ENCODE results near the gene SMCO4.

SMCO4 gene

DNA sequence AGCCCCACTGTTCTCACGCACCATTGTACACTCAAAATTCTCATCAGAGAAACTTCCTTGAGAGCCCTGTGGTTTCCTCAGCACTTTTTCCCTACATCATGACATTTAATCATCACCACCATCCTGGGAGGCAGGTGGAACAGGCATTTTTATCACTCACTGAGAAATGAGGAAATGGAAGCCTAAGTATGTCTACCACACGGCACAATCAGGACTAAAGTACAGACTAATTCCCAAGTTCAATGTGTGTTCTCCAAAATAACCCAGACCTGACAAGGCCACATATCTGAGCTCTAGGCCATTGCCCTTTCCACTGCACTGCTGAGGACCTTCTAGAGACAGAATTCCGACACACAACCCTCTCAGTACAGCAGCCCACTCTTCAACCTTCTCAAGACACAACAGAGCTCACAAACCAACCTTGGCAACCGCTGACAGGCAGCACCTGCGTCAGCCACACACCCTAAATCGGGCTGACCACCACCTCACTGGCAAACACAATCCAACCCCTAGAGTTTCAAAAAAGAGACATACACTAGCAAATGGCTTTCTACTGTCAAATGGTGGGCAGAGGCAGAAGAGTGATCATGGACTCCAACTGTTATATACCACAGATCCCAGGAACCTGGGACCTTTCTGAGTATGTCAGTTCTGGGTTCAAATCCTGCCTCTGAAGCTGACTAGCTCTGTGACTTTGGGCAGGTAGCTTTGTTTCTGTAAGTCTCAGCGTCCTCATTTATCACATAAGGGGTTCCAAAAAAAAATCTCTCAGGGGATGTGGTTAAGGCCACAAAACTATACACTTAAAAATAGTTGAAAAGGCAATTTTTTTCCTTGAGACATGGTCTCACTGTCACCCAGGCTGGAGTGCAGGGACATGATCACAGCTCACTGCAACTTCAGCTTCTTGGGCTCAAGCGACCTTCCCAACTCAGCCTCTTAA, 16.3 kb downstream of the SMCO4 start:
- no peak for DNase-seq

- DNase-seq: no peak
Observed at GRCh38 chr11:93526346-93526633, 16.9 kb downstream of the SMCO4 start.

DNA sequence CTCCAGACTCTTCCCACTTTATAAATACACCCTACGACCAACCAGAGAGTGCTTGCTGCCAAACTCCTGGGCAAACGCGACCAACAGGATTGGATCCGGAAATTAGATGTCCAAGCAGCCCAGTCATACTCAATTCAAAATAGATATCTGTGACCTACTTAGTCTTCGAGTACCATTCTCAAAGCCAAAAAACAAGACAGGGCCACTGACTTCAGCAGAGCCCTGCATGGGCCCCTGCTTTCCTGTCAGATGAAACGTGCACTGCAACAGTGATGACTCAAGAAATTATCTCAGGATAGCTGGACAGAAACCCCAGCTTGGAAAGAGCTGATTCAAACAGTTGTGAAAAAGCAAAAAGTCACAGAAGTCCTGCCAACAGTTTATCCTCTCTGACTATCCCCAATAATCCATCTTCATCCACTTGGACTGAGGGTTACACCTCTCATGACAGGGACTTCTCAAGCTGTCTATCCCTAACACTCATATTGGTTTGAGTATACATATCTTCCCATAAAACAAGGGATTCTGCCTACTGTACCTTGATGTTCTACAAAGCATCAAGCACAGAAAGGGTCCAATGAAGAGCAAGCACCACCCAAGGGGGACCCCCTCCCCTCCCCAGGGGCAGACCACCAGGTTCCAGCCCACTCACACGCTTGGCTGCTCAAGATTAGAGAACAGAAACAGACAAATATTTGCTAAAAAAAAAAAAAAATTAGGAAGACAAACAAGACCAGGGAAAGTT, 17.4 kb downstream of the SMCO4 start:
- DNase-seq: no peak

DNA sequence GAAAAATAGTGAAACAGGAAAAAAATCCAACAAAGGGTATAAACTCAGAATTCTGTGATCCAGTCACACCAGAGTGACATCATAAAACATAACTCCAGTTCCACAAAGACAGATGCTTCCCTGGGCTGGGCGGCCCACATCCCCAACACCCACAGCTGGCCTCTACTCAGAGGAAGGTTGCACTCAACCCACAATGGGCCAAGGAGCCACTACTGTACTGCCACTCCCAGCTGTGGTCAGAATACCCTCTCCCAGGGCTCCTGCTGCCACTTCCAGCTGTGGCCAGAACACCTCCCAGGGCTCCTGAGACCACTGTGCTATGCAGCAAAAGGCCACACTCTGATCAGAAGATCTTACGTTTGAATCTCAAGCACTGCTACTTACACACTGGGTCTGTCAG, 18.3 kb downstream of the SMCO4 start:
- DNase-seq: no peak

DNA sequence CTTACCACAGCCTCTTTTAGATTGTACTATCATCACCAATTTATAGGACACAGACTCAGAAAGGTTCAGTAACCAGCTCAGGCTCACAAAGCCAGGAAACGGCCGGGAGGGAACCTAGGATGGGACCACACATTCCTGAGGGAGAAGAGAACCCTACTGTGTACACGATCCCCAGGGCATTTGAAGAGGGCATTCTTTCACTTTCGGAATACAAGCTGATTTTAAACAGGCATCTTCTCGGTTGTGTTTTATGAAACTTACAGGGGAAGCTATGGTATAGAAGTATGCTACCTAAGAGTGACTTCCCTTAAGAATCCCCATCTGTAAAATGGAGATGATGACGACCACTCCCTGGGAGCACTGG, 19.0 kb downstream of the SMCO4 start:
- DNase-seq: no peak

- DNase-seq: peak; percentile 29
Observed at GRCh38 chr11:93520726-93521509, 22.3 kb downstream of the SMCO4 start.

DNA sequence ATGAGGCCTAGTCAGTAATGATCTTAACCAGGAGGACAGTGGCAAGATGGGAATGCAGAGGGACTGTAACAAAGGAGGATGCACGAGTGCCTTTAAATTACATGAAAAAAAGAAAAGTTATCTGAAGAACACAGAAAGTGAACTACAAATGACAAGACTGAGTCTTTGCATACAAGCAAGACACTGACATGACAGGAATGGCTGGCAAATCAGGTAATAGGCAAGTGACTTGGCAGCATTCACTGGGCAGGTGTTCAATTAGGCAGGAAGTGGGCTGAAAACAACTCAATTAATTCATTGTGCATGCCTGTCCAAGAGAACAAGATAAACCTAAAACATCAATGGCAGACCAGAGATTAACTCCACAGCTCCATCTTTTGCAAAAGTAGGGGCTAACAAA, 24.0 kb downstream of the SMCO4 start:
- DNase-seq: no peak

DNA sequence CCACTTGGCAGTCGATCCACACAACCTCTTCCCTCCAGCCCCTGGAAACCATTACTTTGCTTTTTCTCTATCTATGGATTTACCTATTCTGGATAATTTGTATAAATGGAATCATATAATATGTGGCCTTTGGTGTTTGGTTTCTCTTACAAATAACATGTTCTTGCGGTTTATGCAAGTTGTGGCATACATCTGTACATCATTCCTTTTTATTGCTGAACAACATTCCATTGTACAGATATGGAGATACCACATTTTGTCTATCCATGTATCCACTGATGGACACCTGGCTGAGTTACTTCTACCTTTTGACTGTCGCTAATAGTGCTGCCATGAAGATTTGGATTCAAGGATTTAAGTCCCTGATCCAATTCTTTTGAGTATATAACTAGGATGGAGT, 25.1 kb downstream of the SMCO4 start:
- DNase-seq: no peak

GRCh38 chr11:93517611-93518010, 25.6 kb downstream of the SMCO4 start:
- DNase-seq: no peak

GRCh38 chr11:93517041-93517440, 26.1 kb downstream of the SMCO4 start:
- no peak for DNase-seq

GRCh38 chr11:93515441-93516025, 27.7 kb downstream of the SMCO4 start:
- DNase-seq: no peak

- DNase-seq: no peak
Observed at GRCh38 chr11:93514712-93515111, 28.5 kb downstream of the SMCO4 start.

GRCh38 chr11:93513772-93514171, 29.4 kb downstream of the SMCO4 start:
- no peak for DNase-seq

DNA sequence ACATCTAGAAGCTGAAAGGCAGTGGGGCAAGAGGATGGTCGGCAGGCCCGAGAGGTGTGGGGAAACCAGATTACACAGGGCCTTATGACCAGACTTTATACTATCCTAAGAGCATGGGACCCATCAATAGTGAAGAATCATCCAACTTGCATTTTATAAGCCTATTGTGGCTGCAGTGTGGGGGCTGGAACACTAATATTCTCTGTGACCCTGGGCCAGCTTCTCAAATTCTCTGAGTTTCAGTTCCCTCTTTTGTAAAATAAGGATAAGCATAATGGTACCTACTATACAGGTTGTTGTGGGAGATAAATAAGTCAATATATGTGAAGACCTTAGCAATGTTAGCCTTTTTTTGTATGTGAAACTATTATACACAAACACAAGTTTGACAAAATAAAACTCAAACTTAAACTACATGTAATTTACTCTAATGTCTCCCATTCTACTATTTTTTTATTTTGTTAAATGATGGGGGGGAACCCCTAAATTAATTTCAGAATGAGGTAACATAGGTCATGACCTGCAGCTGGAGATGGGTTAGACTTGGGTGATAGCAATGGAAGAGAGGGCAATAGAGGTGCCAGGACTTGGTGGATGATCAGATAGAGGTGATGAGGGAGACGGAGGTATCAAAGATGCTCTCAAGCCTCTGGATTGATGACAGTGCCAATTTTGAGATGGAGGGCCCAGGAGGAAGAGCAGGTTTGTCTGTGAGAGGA, 30.1 kb downstream of the SMCO4 start:
- DNase-seq: no peak

- DNase-seq: no peak
Observed at GRCh38 chr11:93512073-93512475, 31.1 kb downstream of the SMCO4 start.

DNA sequence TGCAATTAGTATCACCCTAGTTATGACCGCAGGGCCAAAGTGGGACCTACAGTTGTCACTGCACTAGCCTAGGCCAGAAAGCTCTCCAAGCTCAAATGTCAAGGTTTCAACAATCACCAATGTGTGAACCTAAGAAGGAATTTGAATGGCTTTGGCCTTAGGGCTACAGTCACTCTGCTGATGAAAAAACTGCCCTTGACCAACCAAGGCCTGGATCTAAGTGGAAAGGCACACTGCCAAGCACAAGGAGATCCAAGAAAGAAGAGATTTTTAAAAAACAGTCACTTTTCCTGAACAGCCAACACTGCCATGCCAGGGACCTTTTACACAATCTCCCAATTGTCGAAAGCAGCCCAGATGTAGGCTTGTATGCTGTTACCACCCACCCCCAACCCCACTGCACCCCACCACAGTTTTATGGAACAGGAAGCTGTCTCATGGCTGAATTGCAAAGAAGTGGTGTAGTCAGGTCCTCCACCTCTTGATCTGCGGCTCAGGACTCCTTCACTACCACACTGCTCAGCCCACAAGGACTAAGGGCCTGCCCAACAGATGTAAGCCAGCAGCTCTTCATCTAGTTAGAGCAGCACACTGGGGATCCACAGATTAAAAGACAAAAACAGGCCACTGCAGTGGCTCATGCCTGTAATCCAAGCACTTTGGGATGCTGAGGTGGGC, 32.9 kb downstream of the SMCO4 start:
- DNase-seq: no peak

GRCh38 chr11:93507517-93507916, 35.7 kb downstream of the SMCO4 start:
- no peak for DNase-seq

- no peak for DNase-seq
Observed at GRCh38 chr11:93505703-93506102, 37.5 kb downstream of the SMCO4 start.

DNA sequence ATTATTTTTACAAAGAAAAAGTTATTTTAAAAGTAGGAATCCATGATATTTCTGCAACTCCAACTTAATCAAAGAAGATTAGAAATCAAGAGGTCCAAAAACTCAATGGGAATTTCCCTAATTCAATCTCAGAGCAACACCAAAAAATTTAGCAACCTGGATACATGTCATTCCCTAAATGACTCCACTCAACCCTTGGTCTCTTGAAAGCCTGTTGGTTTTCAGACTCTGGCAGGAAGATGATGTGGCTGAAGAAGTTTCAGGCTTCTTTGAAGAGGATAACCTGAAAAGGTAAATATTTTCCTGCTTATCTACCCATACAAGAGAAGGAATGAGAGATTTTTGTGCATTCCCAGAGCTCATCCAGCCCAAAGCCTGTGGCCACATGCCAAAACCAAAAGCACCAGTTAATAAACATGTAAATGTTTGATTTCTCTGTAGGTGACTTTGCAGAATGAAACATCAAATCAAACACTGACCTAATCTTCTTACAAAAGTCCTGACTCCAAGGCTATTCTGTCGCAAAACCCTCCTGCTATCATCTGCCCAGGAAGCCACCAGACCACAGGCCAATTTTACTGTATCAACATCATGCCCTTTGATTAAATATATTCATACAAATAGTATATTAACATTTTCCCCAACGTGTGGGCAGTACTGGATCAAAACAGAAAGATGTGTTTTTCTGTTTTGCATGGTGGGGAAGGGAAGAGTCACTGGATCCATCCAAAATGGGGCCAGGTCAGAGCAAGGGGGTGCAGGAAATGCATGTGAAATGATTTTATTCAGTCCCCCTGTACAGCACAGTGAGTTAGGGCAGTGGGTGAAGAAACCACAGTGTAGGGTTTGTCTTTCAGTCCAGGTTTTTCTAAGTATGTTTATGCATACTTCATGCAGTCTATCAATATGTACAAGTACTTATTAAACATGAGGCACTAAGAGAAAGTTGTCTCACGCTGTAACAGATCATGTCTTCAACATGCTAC, 38.8 kb downstream of the SMCO4 start:
- DNase-seq: no peak

GRCh38 chr11:93501856-93502255, 41.3 kb downstream of the SMCO4 start:
- no peak for DNase-seq

DNA sequence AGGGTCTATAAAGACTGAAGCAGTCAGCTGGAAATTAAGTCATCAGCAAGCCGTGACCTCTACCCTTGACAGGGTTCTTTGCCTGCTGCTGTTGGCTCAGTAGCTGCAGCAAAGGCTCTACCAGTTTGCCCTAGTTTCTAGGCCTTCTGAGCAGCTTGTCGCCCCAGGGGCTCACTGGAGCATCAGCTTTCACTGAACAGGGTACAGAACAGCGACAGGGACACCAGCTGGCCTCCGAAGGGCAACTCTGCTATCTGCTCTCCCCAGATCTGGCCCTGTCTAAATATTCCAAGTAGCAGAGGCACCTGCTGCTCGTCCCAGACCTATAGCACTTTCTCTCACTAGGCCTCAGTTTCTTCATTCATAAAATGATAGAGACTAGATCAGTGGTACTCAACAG, 42.4 kb downstream of the SMCO4 start:
- no peak for DNase-seq

Measured in CD4-positive, alpha-beta T cell treated with Interleukin-6 for 4 hours (primary cell).